ENCODE results near the gene ATG7. TPM values are rescaled to one million over a fixed set of nuclear protein-coding genes. Genes with fewer than 3 reads are reported as not detected.
A peak's percentile ranks its signal among the peaks of the same experiment; 100 is the strongest.
"Not testable (repeated sequence)": the region's sequence is repeated elsewhere in the genome, so short reads cannot be mapped to it uniquely, and the experiment has no call there.

Gene ATG7
- total RNA-seq, 4 donors from 2014 or later: 20.6 to 50.4 (median 39.9) TPM

DNA sequence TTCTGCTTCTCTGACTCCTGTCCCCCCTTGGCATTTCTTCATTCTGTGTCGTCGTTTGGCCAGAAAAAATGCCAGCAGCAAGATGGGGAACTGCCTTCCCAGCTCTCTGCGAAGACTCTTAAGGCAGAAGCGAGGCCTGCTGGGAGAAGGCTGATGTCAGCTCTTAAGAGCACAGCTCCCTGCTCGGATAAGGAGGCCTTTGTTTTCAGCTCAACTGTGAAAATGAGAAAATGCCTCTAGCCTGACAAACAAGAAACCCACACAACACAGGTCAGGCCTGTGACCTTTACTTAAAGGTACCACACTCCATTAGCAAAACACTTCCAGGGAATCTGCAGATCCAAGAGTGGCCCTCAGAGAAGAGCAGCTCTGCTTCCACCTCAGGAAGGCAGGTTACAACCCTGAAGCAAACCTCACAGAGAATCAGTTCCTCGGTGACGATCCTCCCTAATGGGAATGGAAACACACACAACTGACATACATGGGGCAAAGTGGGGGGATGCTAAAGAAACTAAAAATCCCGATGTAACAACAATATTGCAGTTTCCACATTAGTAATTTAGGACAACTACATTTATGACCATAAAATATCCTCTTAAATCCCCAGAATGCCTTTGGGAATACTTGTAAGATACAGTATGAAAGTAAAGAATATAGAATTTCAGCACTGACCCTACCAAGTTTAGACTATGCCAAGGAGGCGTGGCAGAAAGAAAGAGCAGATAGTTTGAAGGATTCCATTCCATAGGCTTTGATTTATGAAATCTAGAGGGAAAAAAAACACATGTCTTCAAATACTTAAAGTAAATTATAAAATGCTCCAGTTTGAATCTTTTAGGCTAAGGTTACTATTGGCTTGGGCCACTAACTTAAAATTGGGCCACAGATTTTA lies 319.4 kb downstream of the ATG7 start:
- H3K4me3 ChIP-seq: peak overlapping the region in 2 of 4 donors; percentile 2 to 10
- no peaks in the 10 kb centered on the region for H3K9me3 ChIP-seq
- peaks cover 71 to 91% (median 80%) of the 10 kb centered on the region in 4 donors for H3K4me1 ChIP-seq
- H3K27me3 ChIP-seq: no peaks in the 10 kb centered on the region
- intact Hi-C loops (cut with DNase I): no loop called here
- peak overlapping the region; percentile 62 to 76 (median 70) for H3K27ac ChIP-seq (replicated peaks in 1 of 4)
- no peak for TF ChIP-seq EP300 (IDR thresholded peaks at IDR 0.05)
- TF ChIP-seq POLR2AphosphoS5 (IDR thresholded peaks at IDR 0.05): peak; percentile 39 to 40
- DNase-seq (ENCODE audit: extremely low spot score): no peak
- H3K36me3 ChIP-seq: no peaks in the 10 kb centered on the region
- WGBS: 18% methylated on average over 9 of the region's 9 CpGs

DNA sequence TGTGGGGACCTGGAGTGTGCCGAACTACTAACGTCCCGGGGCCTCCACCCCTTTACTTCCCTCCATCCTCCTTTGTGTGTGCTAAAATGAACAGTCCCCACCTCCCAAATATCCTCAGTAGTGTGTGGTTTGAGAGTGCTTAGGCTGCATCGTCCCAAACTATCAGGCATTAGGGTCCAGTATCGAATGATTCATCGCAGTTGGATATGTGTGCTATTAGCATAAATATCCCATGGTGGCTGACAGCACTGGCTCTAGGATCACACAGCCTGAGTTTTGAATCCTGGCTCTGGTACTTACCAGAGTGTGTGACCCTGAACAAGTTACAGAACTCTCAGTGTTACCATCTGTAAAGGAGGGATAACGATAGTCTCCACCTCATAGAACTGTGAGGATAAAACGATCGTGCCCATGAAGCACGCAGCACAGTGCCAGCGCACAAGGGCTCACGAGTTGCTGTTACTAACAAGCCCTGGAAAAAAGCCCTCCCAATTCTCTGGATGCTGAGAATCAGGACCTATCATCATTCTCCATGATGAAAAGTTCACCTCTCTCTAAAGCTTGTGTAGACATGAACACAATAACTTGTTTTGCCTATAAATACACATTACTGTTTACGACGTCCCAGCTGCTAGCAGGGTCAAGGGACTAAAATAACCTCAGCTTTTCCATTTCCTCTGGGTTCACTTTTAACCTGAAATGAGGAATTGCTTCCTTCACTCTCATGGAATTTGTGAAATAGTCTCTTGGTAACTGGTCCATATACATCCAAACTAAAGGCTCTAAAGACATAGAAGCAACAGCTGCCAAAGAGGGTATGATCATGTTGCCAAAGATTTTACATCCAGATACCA lies 320.5 kb downstream of the ATG7 start:
- H3K4me1 ChIP-seq: peaks cover 73 to 86% (median 77%) of the 10 kb centered on the region in 4 donors
- TF ChIP-seq POLR2A (IDR thresholded peaks at IDR 0.05; ENCODE audit: low read depth) (no peak), POLR2AphosphoS5 (IDR thresholded peaks at IDR 0.05) (no peak), EP300 (IDR thresholded peaks at IDR 0.05) (no peak)
- TF ChIP-seq, protein P1, sequence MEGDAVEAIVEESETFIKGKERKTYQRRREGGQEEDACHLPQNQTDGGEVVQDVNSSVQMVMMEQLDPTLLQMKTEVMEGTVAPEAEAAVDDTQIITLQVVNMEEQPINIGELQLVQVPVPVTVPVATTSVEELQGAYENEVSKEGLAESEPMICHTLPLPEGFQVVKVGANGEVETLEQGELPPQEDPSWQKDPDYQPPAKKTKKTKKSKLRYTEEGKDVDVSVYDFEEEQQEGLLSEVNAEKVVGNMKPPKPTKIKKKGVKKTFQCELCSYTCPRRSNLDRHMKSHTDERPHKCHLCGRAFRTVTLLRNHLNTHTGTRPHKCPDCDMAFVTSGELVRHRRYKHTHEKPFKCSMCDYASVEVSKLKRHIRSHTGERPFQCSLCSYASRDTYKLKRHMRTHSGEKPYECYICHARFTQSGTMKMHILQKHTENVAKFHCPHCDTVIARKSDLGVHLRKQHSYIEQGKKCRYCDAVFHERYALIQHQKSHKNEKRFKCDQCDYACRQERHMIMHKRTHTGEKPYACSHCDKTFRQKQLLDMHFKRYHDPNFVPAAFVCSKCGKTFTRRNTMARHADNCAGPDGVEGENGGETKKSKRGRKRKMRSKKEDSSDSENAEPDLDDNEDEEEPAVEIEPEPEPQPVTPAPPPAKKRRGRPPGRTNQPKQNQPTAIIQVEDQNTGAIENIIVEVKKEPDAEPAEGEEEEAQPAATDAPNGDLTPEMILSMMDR (IDR thresholded peaks at IDR 0.05): no peak
- intact Hi-C loops (cut with DNase I): no loop called here
- H3K36me3 ChIP-seq: no peaks in the 10 kb centered on the region
- peak overlapping the region; percentile 62 to 76 (median 70) for H3K27ac ChIP-seq (replicated peaks in 1 of 4)
- no peaks in the 10 kb centered on the region for H3K27me3 ChIP-seq
- no peak for DNase-seq (ENCODE audit: extremely low spot score)
- 31% methylated on average over 5 of the region's 14 CpGs for WGBS
- H3K9me3 ChIP-seq: no peaks in the 10 kb centered on the region
- H3K4me3 ChIP-seq: no peak overlapping the region

- H3K36me3 ChIP-seq: no peaks in the 10 kb centered on the region
- DNase-seq (ENCODE audit: extremely low spot score): no peak
- no peak for TF ChIP-seq EP300 (IDR thresholded peaks at IDR 0.05)
- no peak for TF ChIP-seq POLR2A (IDR thresholded peaks at IDR 0.05; ENCODE audit: low read depth)
- TF ChIP-seq, protein P1 (IDR thresholded peaks at IDR 0.05): no peak
- no peak for TF ChIP-seq POLR2AphosphoS5 (IDR thresholded peaks at IDR 0.05)
- H3K27me3 ChIP-seq: no peaks in the 10 kb centered on the region
- no peak overlapping the region for H3K4me3 ChIP-seq
- H3K4me1 ChIP-seq: peaks cover 67 to 85% (median 77%) of the 10 kb centered on the region in 4 donors
- peak overlapping the region; percentile 6 to 76 (median 44) for H3K27ac ChIP-seq (replicated peaks in 1 of 4)
- intact Hi-C loops (cut with DNase I): no loop called here
- 76% methylated on average over 9 of the region's 10 CpGs for WGBS
- H3K9me3 ChIP-seq: no peaks in the 10 kb centered on the region
These were observed 321.3 kb downstream of the ATG7 start for GRCh38 chr3:11593318-11594034.

- intact Hi-C loops (cut with DNase I); H3K4me3 ChIP-seq; H3K27me3 ChIP-seq; H3K36me3 ChIP-seq; H3K27ac ChIP-seq (replicated peaks in 1 of 4); H3K9me3 ChIP-seq; DNase-seq (ENCODE audit: extremely low spot score): not testable (repeated sequence)
- WGBS: 97% methylated on average over 5 of the region's 5 CpGs
- H3K4me1 ChIP-seq: peaks cover 63 to 85% (median 77%) of the 10 kb centered on the region in 4 donors
These were observed 322.8 kb downstream of the ATG7 start for GRCh38 chr3:11595024-11595423.

DNA sequence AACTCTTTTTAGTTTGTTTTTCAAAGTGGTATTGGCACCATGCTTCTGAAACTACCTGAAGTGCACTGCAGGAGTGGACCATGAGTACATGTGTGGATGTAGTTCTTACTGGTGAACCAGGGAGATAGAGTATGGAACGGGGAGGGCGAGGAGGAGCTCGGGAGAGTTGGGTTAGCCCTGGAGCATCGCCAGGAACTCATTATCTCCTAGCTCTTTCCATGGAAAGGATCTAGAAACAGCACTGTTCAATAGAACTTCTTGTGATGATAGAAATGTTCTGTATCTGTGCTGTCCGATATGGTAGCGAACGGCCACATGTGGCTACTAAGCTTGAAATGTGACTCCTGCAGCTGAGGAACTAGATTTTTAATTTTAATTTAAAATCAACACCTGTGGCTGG lies 324.2 kb downstream of the ATG7 start:
- 79% methylated on average over 7 of the region's 7 CpGs for WGBS
- no peaks in the 10 kb centered on the region for H3K27me3 ChIP-seq
- H3K4me3 ChIP-seq: no peak overlapping the region
- no peak for DNase-seq (ENCODE audit: extremely low spot score)
- intact Hi-C loops (cut with DNase I): no loop called here
- H3K27ac ChIP-seq (replicated peaks in 1 of 4): peak overlapping the region in 2 of 4 donors; percentile 2 to 12
- H3K36me3 ChIP-seq: peaks cover 0 to 6% (median 0%) of the 10 kb centered on the region in 4 donors
- H3K4me1 ChIP-seq: peaks cover 63 to 85% (median 77%) of the 10 kb centered on the region in 4 donors
- TF ChIP-seq, protein P1 (IDR thresholded peaks at IDR 0.05): no peak
- TF ChIP-seq POLR2AphosphoS5 (IDR thresholded peaks at IDR 0.05) (no peak), POLR2A (IDR thresholded peaks at IDR 0.05; ENCODE audit: low read depth) (no peak), EP300 (IDR thresholded peaks at IDR 0.05) (no peak)
- no peaks in the 10 kb centered on the region for H3K9me3 ChIP-seq
